Measurements from ENCODE around the gene MATN3.
A peak's percentile ranks its signal among the peaks of the same experiment; 100 is the strongest.
"Not testable (repeated sequence)": the region's sequence is repeated elsewhere in the genome, so short reads cannot be mapped to it uniquely, and the experiment has no call there.

The MATN3 gene

DNA sequence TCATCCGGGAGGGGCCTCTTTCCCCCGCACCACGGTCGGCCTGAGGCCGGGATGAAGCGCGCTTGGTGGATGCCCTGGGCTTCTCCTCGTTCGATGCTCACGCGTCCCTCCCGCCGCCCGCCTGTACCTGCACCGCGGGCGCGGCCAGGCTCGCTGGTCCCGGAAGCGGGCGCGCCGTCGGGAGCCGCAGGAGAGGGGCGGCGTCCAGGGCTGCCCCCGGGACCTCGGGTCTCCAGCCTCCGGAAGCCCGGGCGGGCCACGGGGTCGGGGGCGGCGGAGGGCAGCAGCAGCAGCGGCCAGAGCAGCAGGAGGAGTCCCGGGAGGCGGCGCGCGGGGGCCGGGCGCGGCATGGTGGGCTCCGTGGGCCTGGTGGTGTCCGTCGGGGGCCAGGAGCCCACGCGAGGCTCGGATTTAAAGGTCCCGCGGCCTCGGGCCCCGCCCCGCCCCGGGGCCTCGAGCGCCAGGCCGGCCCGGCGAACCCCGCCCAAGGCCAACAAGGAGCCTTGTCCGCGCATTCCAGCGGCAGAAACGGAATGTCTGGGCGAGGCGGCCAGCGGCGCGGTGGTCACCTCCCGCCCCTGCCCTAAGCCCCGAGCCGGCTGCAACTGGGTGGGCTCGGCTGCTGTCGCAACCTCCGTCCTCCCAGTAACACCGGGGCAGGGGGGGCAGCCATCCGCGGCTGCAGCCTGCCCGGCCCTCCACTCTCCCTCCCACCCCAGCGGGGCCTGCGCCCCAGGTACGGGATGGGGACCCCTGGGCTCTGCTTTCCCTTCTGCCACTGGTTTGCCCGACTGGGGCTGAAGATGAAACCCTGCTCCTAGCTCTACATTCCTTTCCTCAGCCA, at the start of gene MATN3:
MATN3 (minus strand) TSS at position 387 of the 844 bp plus-strand sequence; CDS start at position 350, 37 bp downstream.
- DNase-seq (ENCODE audit: low read depth), result no peak

DNA sequence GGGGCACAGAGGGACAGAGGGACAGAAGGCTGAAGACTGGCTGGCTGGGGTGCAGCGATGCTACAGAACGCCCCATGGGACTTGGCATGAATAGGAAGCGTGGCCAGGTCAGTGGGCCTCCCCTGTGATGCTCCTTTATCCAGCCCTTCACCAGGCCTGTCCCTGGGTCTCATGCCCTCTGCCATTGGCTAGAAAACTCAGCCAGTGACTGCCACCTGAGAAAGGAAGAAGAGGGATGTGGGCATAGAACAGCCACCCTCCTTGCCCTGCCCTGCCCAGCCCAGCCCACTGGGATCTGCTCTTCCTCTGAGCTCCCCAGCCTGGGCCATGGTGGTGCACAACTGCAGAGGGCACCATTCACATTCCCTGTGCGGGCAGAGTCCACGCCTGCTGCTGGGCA, 49.5 kb upstream of the MATN3 start:
- no peak for DNase-seq (ENCODE audit: low read depth)

GRCh38 chr2:20061476-20061875, 49.0 kb upstream of the MATN3 start:
- no peak for DNase-seq (ENCODE audit: low read depth)

- no peak for DNase-seq (ENCODE audit: low read depth)
Observed at GRCh38 chr2:20060106-20060505, 47.6 kb upstream of the MATN3 start.

DNA sequence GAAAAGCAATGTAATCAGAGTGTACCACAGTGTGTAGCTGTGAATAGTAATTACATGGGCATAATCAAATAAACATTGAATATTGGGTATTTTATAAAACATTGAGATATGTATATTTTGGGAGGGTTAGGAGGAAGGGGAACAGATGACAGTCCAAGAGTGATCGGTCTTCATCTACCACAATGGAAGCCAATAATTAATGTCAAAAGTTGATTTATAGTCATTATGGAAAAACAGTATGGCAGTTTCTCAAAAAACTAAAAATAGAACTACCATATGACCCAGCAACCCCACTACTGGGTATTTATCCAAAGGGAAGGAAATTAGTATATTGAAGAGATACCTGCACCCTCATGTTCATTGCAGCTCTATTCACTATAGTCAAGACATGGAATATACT, 44.8 kb upstream of the MATN3 start:
- no peak for DNase-seq (ENCODE audit: low read depth)

- DNase-seq (ENCODE audit: low read depth), result no peak
Observed at GRCh38 chr2:20054931-20055330, 42.5 kb upstream of the MATN3 start.

GRCh38 chr2:20054119-20054518, 41.7 kb upstream of the MATN3 start:
- DNase-seq (ENCODE audit: low read depth), result no peak

DNA sequence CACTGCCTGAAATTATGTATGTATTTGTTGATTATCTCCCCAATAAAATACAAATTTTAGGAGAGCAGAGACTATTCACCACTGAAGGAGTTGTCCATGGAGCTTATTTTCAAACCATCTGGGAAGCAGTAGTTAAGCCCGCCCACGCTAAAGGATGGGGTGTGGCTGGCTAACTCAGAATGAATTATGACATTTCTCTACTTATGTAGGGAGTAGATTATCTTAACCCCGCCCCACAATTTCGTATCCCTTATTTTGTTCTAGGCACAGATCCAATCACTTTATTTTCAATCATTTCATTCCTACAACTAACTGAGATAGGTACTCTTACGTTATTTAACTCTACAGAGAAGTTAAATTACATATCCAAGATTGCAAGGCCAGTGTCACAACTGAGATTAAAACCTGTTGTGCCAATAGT, 40.4 kb upstream of the MATN3 start:
- DNase-seq (ENCODE audit: low read depth), result no peak

GRCh38 chr2:20052229-20052851, 39.9 kb upstream of the MATN3 start:
- DNase-seq (ENCODE audit: low read depth), result no peak

GRCh38 chr2:20051532-20052228, 39.2 kb upstream of the MATN3 start, which contains the start of gene LAPTM4A:
Gene LAPTM4A, minus strand, starts transcription at chr2:20051628. Its CDS starts 108 bp downstream, at chr2:20051520.
- peak; percentile 98 for DNase-seq (ENCODE audit: low read depth)

DNA sequence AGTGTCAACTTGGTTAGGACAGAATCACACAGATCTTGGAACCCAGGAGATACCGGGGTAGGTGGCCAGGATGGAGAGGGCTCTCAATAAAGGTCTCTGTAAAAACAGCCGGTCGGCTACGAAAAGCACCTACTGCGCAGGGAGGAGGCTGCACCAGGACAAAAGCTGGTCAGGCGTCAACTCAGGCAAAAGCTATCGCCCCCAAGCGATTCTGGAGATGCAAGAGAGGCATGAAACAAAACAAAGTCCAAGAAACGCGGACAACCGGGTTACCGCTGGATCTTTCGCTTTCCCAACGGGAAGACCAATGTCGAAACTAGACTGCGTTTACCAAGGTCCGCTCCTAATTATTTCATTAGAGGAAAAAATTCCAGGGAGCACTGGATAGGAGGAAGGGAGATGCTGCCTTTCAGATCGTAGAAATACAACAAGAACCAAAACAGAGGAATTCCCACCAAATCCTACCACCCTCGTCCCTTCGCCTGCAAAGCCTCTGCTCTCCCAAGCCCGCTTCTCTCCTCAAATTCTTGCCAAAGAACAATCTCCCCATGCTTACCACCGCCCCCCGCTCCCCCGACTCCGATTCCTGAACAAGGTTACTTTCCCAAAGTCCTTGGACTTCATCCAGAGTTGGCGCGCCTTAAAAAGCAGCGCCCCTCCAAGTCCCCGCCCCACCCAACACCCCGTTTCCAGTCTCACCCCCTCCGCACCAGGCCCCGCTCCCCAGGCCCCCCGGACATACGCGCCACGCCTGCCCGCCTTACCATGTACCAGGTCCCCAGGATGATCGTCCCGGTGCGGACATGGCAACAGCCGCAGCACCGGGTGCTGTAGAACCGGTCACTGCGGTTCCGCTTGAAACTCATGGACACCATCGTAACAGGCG, 38.4 kb upstream of the MATN3 start:
- peak; percentile 2 for DNase-seq (ENCODE audit: low read depth)

DNA sequence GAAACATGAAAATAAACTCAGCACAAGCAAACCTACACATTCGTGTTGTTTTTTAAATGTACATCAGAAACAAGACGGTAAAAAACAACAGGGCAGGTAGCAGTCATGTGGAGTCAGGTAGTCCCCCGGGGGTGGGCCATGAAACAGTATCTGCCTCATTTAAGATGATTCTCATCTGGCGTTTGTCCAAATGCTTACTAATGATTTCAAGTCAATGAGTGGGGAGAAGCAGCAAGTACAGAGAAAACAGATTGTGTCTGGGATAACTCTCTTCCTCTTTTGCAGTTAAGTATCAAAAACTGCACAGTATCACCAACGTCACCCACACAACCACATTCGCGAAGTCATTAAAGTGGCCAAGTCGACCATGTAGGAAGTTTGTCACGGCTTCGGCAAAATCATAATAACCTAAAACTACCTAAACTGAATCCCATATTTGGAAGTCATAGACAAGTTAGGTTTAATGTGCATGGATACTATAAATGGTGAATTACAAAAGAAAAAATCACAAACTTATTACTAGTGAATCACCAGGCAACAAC, 37.7 kb upstream of the MATN3 start:
- DNase-seq (ENCODE audit: low read depth), result peak; percentile 4

DNA sequence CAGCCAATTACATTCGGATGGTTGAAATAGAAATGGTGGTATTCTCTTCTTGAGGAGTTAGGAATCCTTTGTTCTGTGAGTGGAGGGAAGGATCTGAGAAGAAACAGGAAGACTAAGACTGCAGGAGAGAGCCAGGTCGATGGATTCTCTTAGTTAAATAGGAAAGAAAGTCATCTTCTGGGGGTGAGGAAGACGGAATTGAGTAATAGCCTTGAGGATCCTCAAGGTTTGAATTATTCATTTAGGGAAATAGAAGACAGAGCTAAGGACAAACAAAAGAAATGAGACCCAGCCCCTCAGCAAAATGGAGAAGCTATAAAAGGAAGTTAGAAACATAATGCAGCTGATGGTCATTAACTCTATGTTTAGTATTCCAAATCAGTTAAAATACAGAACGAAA, 37.2 kb upstream of the MATN3 start:
- DNase-seq (ENCODE audit: low read depth), result no peak

DNA sequence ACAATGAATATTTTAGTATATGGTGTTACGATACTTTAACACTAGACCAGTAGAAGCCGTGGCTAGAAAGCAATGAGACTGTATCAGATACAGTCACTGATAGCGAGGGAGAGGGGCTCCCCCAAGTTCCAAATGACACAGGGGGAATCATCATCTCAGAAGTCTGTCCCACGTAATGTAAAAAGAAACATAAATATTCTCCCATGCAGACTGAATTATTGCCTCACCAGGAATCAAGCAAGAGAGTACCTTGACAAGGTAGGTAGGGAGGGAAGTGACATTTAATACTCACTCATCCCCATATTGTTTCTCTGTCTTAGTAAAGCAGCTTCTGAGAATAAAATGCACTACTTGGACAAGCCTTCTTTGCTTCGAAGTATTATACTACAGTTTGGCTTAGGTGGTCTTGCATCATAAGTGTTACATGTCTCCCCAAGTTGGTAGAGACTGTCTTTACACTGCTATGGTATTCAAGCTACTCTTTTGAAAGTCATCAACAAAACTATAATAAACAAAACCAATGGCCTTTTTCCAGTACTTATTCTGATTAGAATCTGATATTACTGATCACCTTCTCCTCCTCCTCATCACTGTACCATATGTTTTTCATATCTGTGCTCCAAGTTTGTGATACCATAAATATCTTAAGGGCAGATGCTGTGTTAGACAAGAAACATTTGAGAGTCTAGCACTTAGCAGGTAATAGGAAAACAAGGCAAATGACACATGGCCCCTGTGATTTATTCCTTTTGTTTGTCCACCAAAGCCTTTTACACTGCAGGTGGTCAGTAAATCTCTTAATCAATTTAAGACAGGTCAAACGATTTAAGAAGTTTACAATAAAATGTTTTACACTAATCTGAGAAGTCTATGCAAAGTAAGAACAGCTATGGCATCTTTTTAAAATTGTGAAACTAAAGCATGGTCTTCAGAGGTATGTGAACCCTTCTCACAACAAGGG, 36.3 kb upstream of the MATN3 start:
- no peak for DNase-seq (ENCODE audit: low read depth)

GRCh38 chr2:20045712-20046292, 33.3 kb upstream of the MATN3 start:
- not testable (repeated sequence) for DNase-seq (ENCODE audit: low read depth)

DNA sequence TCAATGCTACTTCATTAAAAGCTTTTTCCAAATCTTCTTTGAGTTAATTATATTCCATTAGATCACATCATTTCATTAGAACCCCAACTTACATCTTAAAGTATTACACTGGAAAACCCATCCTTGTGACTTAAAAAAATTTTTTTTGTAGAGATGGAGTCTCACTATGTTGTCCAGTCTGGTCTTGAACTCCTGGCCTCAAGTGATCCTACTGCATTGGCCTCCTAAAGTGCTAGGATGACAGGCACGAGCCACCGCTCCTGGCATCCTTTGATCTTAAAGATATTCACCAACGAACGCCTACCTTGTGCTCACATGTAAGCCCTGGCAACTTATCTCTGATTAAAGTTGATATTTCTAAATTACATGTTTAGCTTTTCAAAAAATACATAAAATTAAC, 32.3 kb upstream of the MATN3 start:
- DNase-seq (ENCODE audit: low read depth), result no peak

- DNase-seq (ENCODE audit: low read depth), result no peak
Observed at GRCh38 chr2:20042531-20042930, 30.1 kb upstream of the MATN3 start.

DNA sequence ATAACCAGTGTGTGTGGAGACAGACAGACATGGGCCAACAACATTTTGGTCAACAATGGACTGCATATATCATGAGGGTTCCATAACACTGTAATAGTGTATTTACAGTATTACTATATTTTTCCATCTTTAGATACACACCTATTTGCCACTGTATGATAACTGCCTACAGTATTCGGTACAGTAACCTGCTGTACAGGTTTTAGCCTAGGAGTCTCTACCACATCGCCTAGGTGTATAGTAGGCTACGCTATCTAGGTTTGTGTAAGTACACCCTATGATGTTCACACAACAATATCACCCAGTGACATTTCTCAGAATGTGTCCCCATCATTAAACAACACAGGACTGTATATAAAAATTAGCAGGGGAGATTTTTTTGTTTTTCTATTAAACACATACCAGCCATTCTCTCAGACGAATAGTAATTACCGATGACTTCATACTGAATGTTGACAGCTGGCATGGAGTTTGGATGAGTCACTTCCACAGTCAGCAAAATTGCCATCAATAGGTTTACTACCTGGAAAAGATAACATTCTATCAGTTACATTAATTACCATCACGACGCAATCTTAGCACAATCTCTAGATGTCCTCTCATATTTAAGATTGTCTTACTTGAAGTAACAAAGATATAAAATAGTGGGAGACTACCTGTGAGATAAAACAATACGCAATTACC, 28.2 kb upstream of the MATN3 start:
- DNase-seq (ENCODE audit: low read depth), result no peak

DNA sequence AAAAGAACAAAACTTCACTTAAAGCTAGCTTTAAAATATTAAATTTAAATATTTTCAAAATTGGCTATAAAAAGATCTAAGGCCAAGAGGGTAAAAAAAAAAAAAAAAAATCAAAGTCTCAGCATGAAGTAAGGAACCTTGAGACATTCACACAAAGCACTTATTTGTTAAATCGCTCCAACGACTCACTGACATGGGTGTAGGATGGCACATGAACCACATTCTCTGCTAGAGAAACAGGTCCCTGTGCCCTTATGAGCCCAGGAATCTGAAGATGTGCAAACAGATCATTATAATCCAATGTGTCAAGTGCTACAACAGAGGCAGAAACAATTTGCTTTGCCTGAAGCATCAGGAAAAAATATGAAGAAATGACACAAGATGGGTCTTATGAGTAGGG, 25.2 kb upstream of the MATN3 start:
- DNase-seq (ENCODE audit: low read depth), result no peak
